Measurements from ENCODE around the gene MCOLN1. TPM values are rescaled to one million over a fixed set of nuclear protein-coding genes. Genes with fewer than 3 reads are reported as not detected.

The MCOLN1 gene
- total and polyA plus RNA-seq, 2 of the 8 experiments (the other 6 are each of a cell fraction or from before 2014, with no cell fraction given), result 19.1 to 40.0 TPM

- H3K27ac ChIP-seq (ENCODE audit: low read depth, low read length), result no peak overlapping the region
- WGBS, 2 experiments (ENCODE audit: extremely low coverage in 1 of 2, insufficient coverage in 1 of 2, insufficient read length in 1 of 2, insufficient replicate concordance in 2 of 2, low coverage in 1 of 2, low lambda C conversion rate in 2 of 2, missing lambda C conversion rate in 1 of 2), result 96% methylated on average over 4 of the region's 4 CpGs; no CpG with 5 or more reads in 1 of the 2 experiments
Observed at GRCh38 chr19:7564866-7565265, 42.4 kb downstream of the MCOLN1 start.

More at GRCh38 chr19:7564866-7565265, 42.4 kb downstream of the MCOLN1 start:
- Histone ChIP-seq H3K4me3 (ENCODE audit: extremely low read depth in 1 of 4, insufficient read depth in 2 of 4, low read depth in 3 of 4, low read length in 4 of 4) (no peak overlapping the region), H3K4me2 (ENCODE audit: insufficient read depth in 1 of 2, low read depth in 2 of 2, low read length in 2 of 2) (no peak overlapping the region), H3K79me1 (ENCODE audit: low read depth, low read length) (no peaks in the 10 kb centered on the region), H2BK12ac (ENCODE audit: low read depth, low read length) (no peak overlapping the region), H2BK15ac (ENCODE audit: low read length) (no peak overlapping the region), H4K8ac (ENCODE audit: extremely low read depth, insufficient read depth, low read length) (no peak overlapping the region), H2BK20ac (ENCODE audit: low read length) (no peak overlapping the region), H2BK5ac (ENCODE audit: low read depth, low read length) (no peak overlapping the region), H2AFZ (ENCODE audit: low read length) (no peak overlapping the region), H3K56ac (replicated peaks; ENCODE audit: insufficient read length, low read depth, low read length) (no peak overlapping the region), H3K18ac (ENCODE audit: extremely low read depth, low read length) (no peak overlapping the region), H3K14ac (ENCODE audit: insufficient read length) (no peak overlapping the region), H3K9me3 (ENCODE audit: insufficient read depth in 2 of 2, low read depth in 1 of 2, low read length in 1 of 2) (no peaks in the 10 kb centered on the region), H3K79me2 (ENCODE audit: control insufficient read depth in 1 of 2, insufficient read depth in 2 of 2, low read length in 2 of 2) (no peaks in the 10 kb centered on the region), H3K9ac (replicated peaks in 1 of 4; ENCODE audit: extremely low read depth in 1 of 4, low read depth in 3 of 4, low read length in 3 of 4) (no peak overlapping the region), H2BK120ac (replicated peaks; ENCODE audit: low read depth, low read length) (no peak overlapping the region), H4K91ac (replicated peaks; ENCODE audit: insufficient read length, low read length) (no peak overlapping the region), H4K20me1 (replicated peaks in 1 of 2; ENCODE audit: control insufficient read depth in 1 of 2, insufficient read depth in 2 of 2, low read length in 2 of 2) (peaks cover 0 to 2% of the 10 kb centered on the region in 2 experiments), H2AK5ac (ENCODE audit: low read depth, low read length) (no peak overlapping the region), H3K27me3 (replicated peaks in 1 of 4; ENCODE audit: control insufficient read depth in 3 of 4, extremely low read depth in 1 of 4, insufficient read depth in 3 of 4, low read length in 3 of 4) (no peaks in the 10 kb centered on the region), H3K4me1 (replicated peaks in 1 of 4; ENCODE audit: control insufficient read depth in 3 of 4, insufficient read depth in 4 of 4, low read length in 3 of 4) (no peaks in the 10 kb centered on the region), H4K5ac (ENCODE audit: insufficient read length, low read depth, low read length) (no peak overlapping the region), H3K4ac (replicated peaks; ENCODE audit: insufficient read length, low read depth, low read length) (no peak overlapping the region), H3K23me2 (ENCODE audit: low read depth, low read length) (no peaks in the 10 kb centered on the region), H3K36me3 (ENCODE audit: control insufficient read depth in 2 of 4, insufficient read depth in 4 of 4, low read length in 3 of 4) (no peaks in the 10 kb centered on the region; a peak in 2 of 8 replicates), H3K23ac (ENCODE audit: insufficient read length) (no peak overlapping the region)
- TF ChIP-seq, protein P1, sequence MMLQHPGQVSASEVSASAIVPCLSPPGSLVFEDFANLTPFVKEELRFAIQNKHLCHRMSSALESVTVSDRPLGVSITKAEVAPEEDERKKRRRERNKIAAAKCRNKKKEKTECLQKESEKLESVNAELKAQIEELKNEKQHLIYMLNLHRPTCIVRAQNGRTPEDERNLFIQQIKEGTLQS (IDR thresholded peaks at IDR 0.05; ENCODE audit: insufficient read depth, low read depth, low read length), result no peak
- no peak for TF ChIP-seq SP2 (IDR thresholded peaks at IDR 0.05; ENCODE audit: low read length)
- no peak for TF ChIP-seq SUZ12 (IDR thresholded peaks at IDR 0.05; ENCODE audit: low read length)
- no peak for TF ChIP-seq EZH2 (IDR thresholded peaks at IDR 0.05; ENCODE audit: low read depth, low read length, severe bottlenecking)
- no peak for TF ChIP-seq ZNF274 (IDR thresholded peaks at IDR 0.05; ENCODE audit: borderline replicate concordance, extremely low read depth, low read length)
- TF ChIP-seq TAF1 (IDR thresholded peaks at IDR 0.05; ENCODE audit: low read depth, low read length), result no peak
- no peak for TF ChIP-seq CBX8 (IDR thresholded peaks at IDR 0.05; ENCODE audit: borderline replicate concordance, low read depth, low read length)
- FAIRE-seq (no peak), DNase-seq (ENCODE audit: low read depth in 1 of 2, low spot score in 2 of 2) (no peak)
- ChIA-PET CTCF (ENCODE audit: partially characterized antibody) (interaction anchor here (0.9 to 2.1 kb wide), 6 partner anchors 19 to 289 kb away, joined by 3 to 7 read pairs (median 4); partner anchors contain the start of genes CAMSAP3 and TRAPPC5), POLR2A (ENCODE audit: partially characterized antibody) (interaction anchor here (1.0 kb wide), 1 partner anchor 10 kb away, joined by 3 read pairs; no protein-coding TSS in a partner anchor)
